A673 (cell line): ENCODE data around the gene NCBP2L.

Source experiments
- CTCF ChIP-seq: fragments of 300-800, 200-600 bp; sonication (generic); conservative IDR thresholded peaks from 2 replicates; pipeline ENCODE4 v1.5.1; 2017; ENCODE audit warnings: low read depth, mild to moderate bottlenecking, antibody characterized with exemption, low read length, moderate library complexity, mixed read lengths
- EZH2 ChIP-seq: fragments of 200-600 bp; sonication (generic); IDR thresholded peaks from 2 replicates; pipeline ENCODE4 v1.6.1; 2017; ENCODE audit warnings: borderline replicate concordance, low read depth, mild to moderate bottlenecking, mixed read lengths, antibody characterized with exemption, low read length; ENCODE audit not compliant: poor library complexity, severe bottlenecking

GRCh38 chrX:107729558-107730297 lies 47.8 kb upstream of the NCBP2L start:
- no peak for TF ChIP-seq CTCF
- no peak for TF ChIP-seq EZH2
